ENCODE results near the gene CDC27.
"Not testable (repeated sequence)": the region's sequence is repeated elsewhere in the genome, so short reads cannot be mapped to it uniquely, and the experiment has no call there.

CDC27 gene

GRCh38 chr17:47188876-47189731 lies at the start of gene CDC27:
CDC27 (minus strand) TSS chr17:47189295; CDS start chr17:47189172, 123 bp downstream.
- peak; percentile 98 for DNase-seq

GRCh38 chr17:47238321-47239010 lies 49.4 kb upstream of the CDC27 start:
- DNase-seq = no peak

GRCh38 chr17:47237841-47238240 lies 48.7 kb upstream of the CDC27 start:
- DNase-seq = no peak

GRCh38 chr17:47235923-47236322 lies 46.8 kb upstream of the CDC27 start:
- no peak for DNase-seq

- DNase-seq = no peak
Measured at GRCh38 chr17:47235506-47235905, 46.4 kb upstream of the CDC27 start.

GRCh38 chr17:47232465-47232864 lies 43.4 kb upstream of the CDC27 start:
- no peak for DNase-seq

- no peak for DNase-seq
Measured at GRCh38 chr17:47231866-47232265, 42.8 kb upstream of the CDC27 start.

GRCh38 chr17:47231334-47231733 lies 42.2 kb upstream of the CDC27 start:
- no peak for DNase-seq

GRCh38 chr17:47230864-47231263 lies 41.8 kb upstream of the CDC27 start:
- no peak for DNase-seq

- peak; percentile 89 to 91 for DNase-seq
Measured at GRCh38 chr17:47229535-47230443, 40.7 kb upstream of the CDC27 start.

GRCh38 chr17:47227862-47228261 lies 38.8 kb upstream of the CDC27 start:
- no peak for DNase-seq

GRCh38 chr17:47225911-47226688 lies 37.0 kb upstream of the CDC27 start:
- no peak for DNase-seq

- peak; percentile 29 to 55 for DNase-seq
Measured at GRCh38 chr17:47225436-47225858, 36.4 kb upstream of the CDC27 start.

GRCh38 chr17:47224966-47225365 lies 35.9 kb upstream of the CDC27 start:
- no peak for DNase-seq

- DNase-seq = not testable (repeated sequence)
Measured at GRCh38 chr17:47224077-47224476, 35.0 kb upstream of the CDC27 start.

- no peak for DNase-seq
Measured at GRCh38 chr17:47223460-47223859, 34.4 kb upstream of the CDC27 start.

- DNase-seq = no peak
Measured at GRCh38 chr17:47223007-47223406, 33.9 kb upstream of the CDC27 start.

- DNase-seq = no peak
Measured at GRCh38 chr17:47222047-47222446, 33.0 kb upstream of the CDC27 start.

GRCh38 chr17:47221154-47221553 lies 32.1 kb upstream of the CDC27 start:
- no peak for DNase-seq

GRCh38 chr17:47220531-47220999 lies 31.5 kb upstream of the CDC27 start:
- peak; percentile 24 to 39 for DNase-seq

- no peak for DNase-seq
Measured at GRCh38 chr17:47219621-47220475, 30.8 kb upstream of the CDC27 start.
